Measurements from ENCODE around the gene TIAM2. TPM values are rescaled to one million over a fixed set of nuclear protein-coding genes. Genes with fewer than 3 reads are reported as not detected.

The TIAM2 gene
- total RNA-seq, 1 donor, result 8.9 TPM

DNA sequence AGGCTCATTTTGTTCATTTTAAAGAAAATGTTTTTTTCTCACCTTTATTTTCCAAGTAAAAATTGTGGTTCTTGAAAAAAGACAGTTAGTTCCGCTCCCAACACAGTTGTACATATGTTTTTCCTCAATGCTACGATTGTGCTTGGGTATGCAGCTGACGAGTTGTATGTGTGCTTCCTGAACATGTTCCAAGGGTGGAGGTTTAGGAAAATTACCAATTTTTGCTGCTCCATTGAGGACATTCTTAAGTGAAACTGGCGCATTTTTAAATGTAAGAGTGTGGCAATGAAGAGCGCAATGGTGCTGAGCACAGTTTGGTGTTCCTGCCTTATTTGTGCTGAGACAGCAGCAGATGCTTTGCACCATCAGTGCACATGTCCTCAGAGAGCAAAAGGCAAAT, 198.4 kb downstream of the TIAM2 start:
- TF ChIP-seq CTCF (IDR thresholded peaks at IDR 0.05; ENCODE audit: insufficient read depth, low read length), result no peak
- DNase-seq (ENCODE audit: low read depth), result peak; percentile 24
- H3K4me3 ChIP-seq (ENCODE audit: low read depth, low read length), result no peak overlapping the region

GRCh38 chr6:155194399-155194798, 199.3 kb downstream of the TIAM2 start:
- no peak for TF ChIP-seq CTCF (IDR thresholded peaks at IDR 0.05; ENCODE audit: insufficient read depth, low read length)
- no peak for DNase-seq (ENCODE audit: low read depth)

GRCh38 chr6:155195903-155196302, 200.8 kb downstream of the TIAM2 start:
- no peak overlapping the region for H3K4me3 ChIP-seq (ENCODE audit: low read depth, low read length)
- DNase-seq (ENCODE audit: low read depth), result no peak
- TF ChIP-seq CTCF (IDR thresholded peaks at IDR 0.05; ENCODE audit: insufficient read depth, low read length), result no peak

More at GRCh38 chr6:155194399-155194798, 199.3 kb downstream of the TIAM2 start:
- H3K4me3 ChIP-seq (ENCODE audit: low read depth, low read length), result no peak overlapping the region

DNA sequence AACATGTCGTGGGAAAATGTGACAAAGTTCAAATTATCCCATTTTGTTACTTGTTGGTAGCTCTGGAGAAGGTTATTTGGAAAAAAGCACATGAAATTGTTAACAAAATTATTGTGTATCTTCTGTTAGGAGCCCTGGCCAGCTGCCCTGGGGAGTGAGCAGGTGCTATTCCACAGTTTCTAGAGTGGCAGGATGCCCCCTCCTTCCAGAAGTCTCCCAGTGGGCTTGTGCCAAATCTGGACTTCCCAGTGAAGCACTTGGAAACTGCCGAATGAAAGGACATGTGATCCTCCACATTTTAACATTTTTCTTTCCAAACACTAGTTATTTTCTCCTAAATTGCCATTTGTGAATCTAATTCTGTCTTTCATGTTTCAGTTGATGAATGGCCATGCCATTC, 201.8 kb downstream of the TIAM2 start:
- no peak for DNase-seq (ENCODE audit: low read depth)
- no peak for TF ChIP-seq CTCF (IDR thresholded peaks at IDR 0.05; ENCODE audit: insufficient read depth, low read length)
- no peak overlapping the region for H3K4me3 ChIP-seq (ENCODE audit: low read depth, low read length)

GRCh38 chr6:155197932-155198331, 202.8 kb downstream of the TIAM2 start:
- DNase-seq (ENCODE audit: low read depth), result no peak
- no peak overlapping the region for H3K4me3 ChIP-seq (ENCODE audit: low read depth, low read length)
- TF ChIP-seq CTCF (IDR thresholded peaks at IDR 0.05; ENCODE audit: insufficient read depth, low read length), result no peak

GRCh38 chr6:155200012-155200411, 204.9 kb downstream of the TIAM2 start:
- no peak for TF ChIP-seq CTCF (IDR thresholded peaks at IDR 0.05; ENCODE audit: insufficient read depth, low read length)
- DNase-seq (ENCODE audit: low read depth), result no peak
- H3K4me3 ChIP-seq (ENCODE audit: low read depth, low read length), result no peak overlapping the region

DNA sequence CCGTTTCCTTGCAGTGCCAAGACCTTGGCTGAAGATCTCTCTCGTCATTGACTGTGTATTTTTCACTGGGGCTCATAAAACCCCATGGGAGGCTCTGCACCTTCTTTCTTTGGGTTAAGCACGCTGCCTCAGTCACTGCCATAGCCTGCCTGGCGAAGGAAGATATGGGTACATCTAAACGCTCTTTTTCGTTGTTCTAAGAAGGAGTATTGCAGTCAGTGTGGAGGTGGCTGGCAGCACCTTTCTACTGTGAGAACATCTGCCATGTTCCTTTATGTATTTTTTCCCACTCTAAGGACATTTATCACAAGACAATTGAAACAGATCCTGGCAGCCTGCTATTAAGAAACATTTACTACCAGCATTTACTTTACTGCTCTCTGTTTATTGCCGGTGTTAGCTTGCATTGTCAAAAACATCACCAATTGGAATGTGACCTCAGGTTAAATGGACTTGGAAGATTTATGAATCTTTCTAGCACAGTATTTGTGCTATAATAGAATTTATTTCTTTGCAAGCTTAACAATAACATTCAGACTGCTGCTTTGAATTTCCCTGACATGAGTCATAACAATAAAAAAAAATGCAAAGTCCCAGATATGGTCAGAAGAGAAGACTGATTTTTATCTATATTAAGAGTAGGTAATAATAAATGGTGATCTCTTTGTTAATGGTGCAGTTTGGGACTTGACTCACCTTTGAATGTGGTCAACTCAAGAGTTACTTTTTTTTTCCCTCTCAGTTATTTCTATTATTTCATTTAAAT, 206.5 kb downstream of the TIAM2 start:
- H3K4me3 ChIP-seq (ENCODE audit: low read depth, low read length), result no peak overlapping the region
- DNase-seq (ENCODE audit: low read depth), result peak; percentile 83
- no peak for TF ChIP-seq CTCF (IDR thresholded peaks at IDR 0.05; ENCODE audit: insufficient read depth, low read length)
